ENCODE results near the gene PPL.
"Not testable (repeated sequence)": the region's sequence is repeated elsewhere in the genome, so short reads cannot be mapped to it uniquely, and the experiment has no call there.

Gene PPL, protein sequence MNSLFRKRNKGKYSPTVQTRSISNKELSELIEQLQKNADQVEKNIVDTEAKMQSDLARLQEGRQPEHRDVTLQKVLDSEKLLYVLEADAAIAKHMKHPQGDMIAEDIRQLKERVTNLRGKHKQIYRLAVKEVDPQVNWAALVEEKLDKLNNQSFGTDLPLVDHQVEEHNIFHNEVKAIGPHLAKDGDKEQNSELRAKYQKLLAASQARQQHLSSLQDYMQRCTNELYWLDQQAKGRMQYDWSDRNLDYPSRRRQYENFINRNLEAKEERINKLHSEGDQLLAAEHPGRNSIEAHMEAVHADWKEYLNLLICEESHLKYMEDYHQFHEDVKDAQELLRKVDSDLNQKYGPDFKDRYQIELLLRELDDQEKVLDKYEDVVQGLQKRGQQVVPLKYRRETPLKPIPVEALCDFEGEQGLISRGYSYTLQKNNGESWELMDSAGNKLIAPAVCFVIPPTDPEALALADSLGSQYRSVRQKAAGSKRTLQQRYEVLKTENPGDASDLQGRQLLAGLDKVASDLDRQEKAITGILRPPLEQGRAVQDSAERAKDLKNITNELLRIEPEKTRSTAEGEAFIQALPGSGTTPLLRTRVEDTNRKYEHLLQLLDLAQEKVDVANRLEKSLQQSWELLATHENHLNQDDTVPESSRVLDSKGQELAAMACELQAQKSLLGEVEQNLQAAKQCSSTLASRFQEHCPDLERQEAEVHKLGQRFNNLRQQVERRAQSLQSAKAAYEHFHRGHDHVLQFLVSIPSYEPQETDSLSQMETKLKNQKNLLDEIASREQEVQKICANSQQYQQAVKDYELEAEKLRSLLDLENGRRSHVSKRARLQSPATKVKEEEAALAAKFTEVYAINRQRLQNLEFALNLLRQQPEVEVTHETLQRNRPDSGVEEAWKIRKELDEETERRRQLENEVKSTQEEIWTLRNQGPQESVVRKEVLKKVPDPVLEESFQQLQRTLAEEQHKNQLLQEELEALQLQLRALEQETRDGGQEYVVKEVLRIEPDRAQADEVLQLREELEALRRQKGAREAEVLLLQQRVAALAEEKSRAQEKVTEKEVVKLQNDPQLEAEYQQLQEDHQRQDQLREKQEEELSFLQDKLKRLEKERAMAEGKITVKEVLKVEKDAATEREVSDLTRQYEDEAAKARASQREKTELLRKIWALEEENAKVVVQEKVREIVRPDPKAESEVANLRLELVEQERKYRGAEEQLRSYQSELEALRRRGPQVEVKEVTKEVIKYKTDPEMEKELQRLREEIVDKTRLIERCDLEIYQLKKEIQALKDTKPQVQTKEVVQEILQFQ (N-terminal part only)

GRCh38 chr16:4936991-4937781 lies at the start of gene PPL:
TSS of gene PPL (minus strand) at chr16:4937148. CDS start at chr16:4937045, 103 bp downstream.
- no peak for DNase-seq

- no peak for DNase-seq
Observed at GRCh38 chr16:4984174-4984990, 47.4 kb upstream of the PPL start.

DNA sequence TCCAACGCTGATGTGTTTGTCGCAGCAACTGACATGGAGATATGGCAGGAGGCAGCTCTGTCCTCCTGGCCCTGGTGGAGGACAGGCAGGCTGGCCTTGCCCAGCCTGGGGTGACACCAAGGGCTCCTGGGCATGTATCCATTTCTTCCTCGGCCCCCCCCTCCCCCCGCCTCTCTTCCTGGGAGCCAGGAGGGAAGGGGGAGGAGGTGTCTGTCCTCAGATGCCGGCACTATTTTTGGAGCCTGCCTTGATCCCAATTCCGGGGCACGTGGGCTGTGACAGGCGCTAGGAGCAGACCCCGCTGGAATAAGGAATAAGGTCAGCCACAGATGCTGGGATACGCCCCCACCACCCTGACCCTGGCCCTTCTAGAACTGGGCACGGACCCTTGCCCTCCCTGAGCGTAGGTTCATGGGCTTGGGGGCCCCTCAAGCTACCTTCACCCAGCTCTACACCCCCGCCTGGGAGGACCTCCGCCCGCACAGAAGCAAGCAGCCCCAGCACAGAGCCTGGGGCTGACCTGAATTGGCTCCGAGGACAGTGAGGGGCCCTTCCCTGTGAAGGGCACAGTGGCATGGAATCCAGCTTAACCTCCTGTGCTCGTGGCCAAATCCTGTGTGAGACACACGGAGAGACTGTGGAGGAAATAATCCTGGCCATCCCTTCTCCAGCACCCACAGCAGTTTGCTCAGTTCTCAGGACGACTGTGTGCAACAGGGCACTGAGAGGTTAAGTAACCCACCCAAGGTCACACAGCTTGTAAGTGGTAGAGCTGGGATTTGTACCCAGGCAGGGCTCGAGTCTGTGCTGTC lies 45.3 kb upstream of the PPL start:
- no peak for DNase-seq

DNA sequence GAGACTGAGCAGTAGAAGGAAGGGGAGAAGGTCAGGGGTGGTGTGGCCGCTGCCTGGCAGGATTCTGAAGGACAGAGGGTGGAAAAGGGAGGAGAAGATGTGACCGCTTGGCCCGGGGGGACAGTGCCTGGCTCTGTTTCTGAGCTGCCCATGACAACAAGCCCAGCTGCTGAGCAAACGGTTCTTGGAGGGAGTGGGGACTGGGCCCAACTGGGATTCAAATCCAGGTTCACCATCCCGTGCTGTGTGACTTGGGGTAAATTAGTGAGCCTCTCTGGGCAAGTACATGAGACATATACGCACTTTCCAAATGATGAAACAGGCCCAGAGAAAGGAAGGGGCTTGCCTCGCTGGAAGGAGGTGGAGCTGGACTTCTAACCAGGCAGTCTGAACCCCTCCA lies 44.5 kb upstream of the PPL start:
- DNase-seq, result no peak

DNA sequence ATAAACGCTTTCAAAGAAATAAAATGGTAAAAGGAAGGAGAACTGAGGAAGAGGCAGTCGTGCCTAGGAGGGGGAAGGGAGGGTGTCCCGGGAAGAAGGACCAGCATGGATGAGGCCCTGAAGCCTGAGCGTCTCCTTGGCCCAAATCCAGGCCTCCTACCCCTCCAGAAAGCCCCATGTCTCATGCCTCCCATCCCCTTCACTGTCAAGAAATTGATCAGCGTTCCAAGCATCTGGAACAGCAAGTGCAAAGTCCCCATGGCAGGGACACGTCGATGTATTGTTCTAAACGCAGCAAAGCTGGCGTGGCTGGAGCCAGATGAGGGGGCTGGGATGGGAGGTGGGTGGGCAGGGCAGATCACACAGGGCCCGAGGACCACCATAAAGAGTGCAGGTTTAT lies 43.7 kb upstream of the PPL start:
- no peak for DNase-seq

GRCh38 chr16:4979736-4980660 lies 43.0 kb upstream of the PPL start:
- no peak for DNase-seq

- no peak for DNase-seq
Observed at GRCh38 chr16:4979164-4979563, 42.2 kb upstream of the PPL start.

DNA sequence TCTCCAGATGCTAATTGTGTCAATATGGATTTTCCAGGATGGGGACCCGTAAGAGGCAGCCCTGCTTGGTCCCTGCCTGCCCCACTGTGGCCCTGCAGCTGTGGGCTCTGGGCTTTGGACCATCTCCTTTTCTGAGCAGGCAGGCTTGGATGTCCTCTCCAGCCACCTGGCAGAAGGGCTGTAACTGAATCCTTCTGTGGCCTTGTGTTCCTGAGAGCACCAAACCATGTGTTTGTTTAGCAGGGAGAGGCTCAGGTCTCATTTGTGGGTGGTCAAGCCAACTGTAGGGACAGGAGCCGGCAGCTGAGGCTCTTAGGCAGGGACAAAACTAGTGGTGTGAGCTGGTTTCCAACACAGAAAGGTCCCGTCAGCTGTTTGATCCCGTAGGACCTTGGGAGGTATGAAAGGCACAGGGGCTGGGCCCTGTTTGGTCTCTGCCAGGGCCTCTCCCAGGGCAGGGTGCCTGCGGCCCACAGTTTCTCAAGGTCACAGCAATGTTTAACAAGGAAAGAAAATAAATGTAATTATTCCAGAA lies 39.7 kb upstream of the PPL start:
- no peak for DNase-seq

DNA sequence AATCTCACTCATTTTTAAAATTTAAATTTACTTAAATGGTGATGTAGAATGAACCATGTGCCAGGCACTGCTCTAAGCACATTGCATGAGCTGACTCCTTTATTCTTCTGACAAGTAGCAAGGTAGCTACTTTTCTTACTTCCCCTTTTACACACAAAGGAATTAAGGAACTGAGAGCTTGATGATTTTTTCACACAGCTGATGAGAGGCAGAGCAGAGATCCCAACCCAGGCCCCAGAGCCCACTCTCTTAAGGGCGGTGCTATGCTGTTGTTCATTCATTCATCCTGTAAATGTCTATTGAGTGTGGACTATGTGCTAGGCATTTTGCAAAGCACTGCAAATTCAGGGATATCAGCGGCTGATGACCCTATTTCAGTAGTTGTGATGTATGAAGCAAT lies 39.1 kb upstream of the PPL start:
- DNase-seq, result no peak

GRCh38 chr16:4972938-4973587 lies 36.1 kb upstream of the PPL start:
- DNase-seq, result no peak

DNA sequence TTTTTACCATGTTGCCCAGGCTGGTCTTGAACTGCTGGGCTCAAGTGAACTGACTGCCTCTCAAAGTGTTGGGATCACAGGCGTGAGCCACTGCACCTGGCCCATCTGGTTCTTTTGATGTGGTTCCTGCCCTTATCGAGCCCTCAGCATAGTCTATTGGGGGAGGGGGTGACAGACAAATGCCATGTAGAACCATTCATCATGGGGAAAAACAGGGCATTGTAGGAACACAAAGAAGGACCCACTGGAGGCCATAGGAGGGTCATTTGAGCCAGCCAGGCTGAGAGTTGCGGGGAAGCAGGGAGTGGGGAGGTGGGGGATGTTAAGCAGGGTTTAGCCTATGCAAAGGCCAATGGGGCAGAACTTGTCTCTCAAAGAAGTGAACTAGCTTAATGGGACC lies 33.1 kb upstream of the PPL start:
- DNase-seq, result no peak

- DNase-seq, result no peak
Observed at GRCh38 chr16:4968879-4969483, 32.0 kb upstream of the PPL start.

- not testable (repeated sequence) for DNase-seq
Observed at GRCh38 chr16:4968278-4968677, 31.3 kb upstream of the PPL start.

DNA sequence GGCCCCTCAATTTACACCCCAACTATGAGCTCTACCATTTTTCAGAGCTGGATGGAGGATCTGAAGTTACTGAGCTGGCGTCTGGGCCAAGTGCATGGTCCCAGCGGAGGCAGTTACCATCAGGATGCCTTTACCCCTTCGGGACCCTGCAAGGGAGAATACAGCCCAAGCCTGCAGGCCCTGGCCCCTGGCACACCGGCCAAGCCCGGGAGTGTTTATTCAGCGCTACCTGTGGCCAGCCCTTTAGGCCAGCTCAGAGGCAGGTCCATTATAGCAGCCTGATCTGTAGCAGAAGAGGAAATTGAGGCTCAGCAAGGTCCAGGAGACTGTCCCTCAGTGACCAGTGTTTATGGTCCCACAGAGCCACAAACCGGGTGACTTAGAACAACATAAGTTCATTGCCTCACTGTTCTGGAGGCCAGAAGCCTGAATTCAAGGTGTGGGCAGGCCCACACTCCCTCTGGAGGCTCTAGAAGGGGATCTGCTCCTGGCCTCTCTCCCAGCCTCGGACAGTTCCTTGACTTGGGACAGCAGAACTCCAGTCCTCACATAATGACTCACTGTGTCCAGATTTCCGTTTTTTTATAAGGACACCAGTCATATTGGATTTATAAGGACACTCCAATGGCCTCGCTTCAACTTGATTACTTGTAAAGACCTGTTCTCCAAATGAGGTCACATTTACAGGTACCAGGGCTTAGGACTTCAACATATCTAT lies 29.9 kb upstream of the PPL start:
- no peak for DNase-seq

DNA sequence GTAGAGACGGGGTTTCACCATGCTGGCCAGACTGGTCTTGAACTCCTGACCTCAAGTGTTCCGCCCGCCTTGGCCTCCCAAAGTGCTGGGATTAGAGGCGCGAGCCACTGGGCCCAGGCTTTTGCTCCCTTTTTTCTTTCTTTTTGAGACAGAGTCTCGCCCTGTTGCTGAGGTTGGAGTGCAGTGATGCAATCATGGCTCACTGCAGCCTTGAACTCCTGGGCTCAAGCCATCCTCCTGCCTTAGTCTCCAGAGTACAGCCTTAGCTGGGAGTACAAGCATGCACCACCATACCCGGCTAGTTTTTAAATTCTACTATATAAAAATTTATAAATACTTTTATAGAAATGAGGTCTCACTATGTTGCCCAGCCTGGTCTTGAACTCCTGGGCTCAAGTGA lies 26.6 kb upstream of the PPL start:
- DNase-seq, result not testable (repeated sequence)

DNA sequence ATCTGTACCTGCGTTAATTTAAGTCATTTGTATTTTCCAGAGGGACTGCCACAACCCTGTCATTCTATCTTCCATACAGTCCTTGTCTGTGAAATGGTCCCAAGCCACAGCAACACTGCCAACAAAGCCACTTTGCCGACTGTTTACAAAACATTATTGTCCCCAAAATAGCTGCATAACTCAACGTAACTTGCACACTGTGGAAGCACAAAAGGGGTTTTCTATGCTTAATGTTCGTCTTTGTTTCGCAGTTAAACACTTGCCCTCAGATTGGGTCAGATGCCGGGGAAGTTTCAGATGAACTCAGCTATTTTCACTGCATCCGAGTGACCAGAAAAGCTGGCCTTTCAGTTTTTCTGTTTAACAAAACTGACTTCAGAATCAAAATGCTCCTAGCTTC lies 25.8 kb upstream of the PPL start:
- no peak for DNase-seq

DNA sequence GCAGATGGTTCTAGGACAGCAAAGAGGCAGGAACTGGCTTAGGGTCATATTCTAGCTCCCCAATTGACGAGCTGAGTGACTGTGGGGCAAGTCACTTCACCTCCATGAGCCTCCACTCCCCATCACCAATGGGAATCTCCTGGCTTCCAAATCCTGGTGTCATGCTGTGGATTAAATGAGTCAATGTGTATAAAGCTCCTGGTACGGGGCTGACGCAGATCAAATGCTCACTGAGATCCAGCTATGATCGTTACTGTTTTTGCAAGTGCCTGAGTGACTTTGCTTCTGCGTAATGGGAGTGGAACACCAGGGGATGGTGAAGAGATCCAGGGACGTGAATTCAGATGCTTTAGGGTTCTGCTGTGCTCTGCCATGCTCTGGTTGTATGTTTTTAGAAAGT lies 23.6 kb upstream of the PPL start:
- DNase-seq, result no peak

All from activated CD4-positive, alpha-beta T cell treated with anti-CD3 and anti-CD28 coated beads, Interleukin-2, amount 50 U/mL, for 4 hours (primary cell).